ENCODE results near the gene DNPH1. TPM values are rescaled to one million over a fixed set of nuclear protein-coding genes. Genes with fewer than 3 reads are reported as not detected.

DNPH1 gene
- total RNA-seq, 1 experiment from 2014 or later, result 19.3 TPM

DNA sequence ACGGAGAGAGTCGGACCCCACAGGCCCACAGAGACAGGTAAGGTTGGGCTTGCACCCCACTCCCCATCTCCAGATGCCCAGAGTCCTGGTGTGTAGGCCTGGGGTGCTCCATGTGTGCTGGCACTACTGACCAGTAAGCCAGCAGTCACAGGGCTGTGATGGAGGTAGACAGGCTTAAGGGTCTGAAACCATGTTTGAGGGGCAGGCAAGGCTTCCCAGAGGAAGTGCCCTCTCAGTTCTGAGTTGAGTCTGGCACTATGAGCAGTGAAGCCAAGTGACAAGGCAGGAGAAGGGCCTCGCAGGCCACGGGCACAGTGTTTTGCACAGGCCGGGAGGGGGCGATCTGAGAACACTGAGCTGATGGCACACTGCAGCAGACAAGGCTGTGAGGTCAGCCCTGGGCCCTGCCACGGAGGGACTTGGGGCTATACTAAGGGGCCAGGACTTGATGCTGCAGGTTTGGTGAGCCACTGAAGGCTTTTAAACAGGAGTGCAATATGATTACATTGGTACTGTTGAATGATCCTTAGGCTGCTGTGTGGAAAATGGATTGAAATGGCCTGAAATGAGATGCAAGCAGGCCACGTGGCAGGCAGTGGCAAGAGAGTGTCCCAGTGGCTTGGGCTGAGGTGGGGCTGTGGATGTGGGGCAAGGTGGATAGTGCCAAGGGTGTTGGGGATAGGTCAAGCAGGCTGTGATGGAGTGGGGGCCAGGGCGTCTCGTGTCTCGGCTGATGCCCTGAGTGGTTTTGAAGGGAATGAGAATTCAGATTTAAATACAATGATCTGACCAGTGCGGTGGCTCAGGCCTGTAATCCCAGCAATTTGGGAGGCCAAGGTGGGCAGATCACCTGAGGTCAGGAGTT, 34.3 kb upstream of the DNPH1 start:
- DNase-seq (ENCODE audit: low read depth), result peak; percentile 73

DNA sequence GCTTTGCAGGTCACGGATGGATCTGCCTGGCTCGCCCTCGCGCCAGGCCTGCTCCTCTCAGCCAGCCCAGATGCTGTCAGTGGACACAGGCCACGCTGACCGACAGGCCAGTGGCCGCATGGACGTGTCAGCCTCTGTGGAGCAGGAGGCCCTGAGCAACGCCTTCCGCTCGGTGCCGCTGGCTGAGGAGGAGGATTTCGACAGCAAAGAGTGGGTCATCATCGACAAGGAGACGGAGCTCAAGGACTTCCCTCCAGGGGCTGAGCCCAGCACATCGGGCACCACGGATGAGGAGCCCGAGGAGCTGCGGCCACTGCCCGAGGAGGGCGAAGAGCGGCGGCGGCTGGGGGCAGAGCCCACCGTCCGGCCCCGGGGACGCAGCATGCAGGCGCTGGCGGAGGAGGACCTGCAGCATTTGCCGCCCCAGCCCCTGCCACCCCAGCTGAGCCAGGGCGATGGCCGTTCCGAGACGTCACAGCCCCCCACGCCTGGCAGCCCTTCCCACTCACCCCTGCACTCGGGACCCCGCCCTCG, 33.6 kb upstream of the DNPH1 start:
- no peak for DNase-seq (ENCODE audit: low read depth)

DNA sequence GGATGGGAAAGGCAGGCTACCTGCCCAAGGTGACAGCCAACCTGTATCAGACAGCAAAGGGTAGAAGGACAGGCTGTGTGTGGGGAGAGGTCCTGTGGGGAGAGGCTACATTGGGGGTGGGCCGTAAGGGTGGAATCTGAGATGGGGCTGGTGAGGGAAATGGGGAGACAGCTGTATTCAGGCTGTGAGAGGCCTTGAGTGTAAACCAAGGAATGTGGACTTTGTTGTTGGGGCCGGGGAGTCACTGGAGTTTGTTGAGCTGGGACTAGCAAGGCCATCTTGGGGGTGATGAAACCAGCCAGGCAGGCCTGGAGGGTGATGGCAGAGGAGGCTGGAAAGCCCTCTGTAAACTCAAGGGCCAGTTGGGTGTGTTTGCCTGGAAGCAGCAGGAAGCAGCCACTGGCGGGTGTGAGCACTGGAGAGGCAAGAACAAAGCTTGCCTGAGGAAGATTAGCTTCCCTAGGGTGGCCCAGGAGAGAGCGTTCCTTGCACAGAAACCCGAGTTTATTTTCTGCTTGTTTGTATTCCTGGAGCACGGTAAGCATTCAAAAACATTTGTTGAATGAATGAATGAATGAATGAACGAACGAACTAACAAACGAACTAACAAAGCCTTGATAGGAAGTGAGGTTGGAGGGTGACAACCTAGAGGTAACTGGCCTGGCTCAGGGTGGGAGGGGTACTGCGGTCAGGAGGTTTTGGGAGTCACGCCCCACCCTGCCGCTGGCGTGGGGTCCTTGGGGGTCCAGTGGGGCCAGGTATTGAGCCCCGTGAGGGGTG, 32.9 kb upstream of the DNPH1 start:
- peak; percentile 17 for DNase-seq (ENCODE audit: low read depth)

DNA sequence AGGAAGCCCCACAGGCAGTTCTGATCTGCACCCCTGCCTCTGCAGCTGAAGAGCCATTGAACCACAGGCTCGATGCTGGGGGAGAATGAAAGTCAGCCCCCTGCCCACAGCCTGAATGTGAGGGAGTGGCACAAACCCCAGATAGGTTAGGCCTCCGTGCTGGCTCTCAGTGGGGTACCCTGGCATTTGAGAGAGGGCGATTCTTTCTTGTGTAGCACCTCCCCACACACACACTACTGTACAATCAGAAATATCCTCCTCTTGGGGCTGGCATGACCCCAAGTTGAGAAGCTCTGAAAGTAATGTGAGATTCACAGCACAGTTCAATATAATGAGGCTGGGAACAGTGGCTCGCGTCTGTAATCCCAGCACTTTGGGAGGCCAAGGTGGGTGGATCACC, 31.9 kb upstream of the DNPH1 start:
- no peak for DNase-seq (ENCODE audit: low read depth)

- DNase-seq (ENCODE audit: low read depth), result no peak
Observed at GRCh38 chr6:43260791-43261190, 31.5 kb upstream of the DNPH1 start.

- no peak for DNase-seq (ENCODE audit: low read depth)
Observed at GRCh38 chr6:43258807-43259686, 29.8 kb upstream of the DNPH1 start.

DNA sequence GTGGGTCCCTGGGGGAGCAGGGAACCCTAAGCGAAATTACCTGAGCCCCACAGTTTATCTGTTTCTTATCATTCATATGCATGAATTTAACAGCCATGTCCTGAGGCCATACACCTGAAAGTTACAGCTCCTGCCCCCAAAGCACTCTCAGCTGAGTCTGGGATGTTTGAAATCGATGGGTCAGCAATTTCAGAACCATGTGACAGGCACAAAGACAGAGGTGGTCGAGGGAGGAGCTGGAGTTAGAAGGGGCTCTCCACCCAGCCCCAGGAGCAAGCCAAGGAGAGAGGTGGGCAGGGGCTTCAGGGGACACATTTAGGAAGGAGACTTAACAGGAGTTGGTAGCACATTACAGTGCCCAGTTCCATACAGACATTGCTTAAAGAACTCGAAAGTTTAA, 28.9 kb upstream of the DNPH1 start:
- no peak for DNase-seq (ENCODE audit: low read depth)

DNA sequence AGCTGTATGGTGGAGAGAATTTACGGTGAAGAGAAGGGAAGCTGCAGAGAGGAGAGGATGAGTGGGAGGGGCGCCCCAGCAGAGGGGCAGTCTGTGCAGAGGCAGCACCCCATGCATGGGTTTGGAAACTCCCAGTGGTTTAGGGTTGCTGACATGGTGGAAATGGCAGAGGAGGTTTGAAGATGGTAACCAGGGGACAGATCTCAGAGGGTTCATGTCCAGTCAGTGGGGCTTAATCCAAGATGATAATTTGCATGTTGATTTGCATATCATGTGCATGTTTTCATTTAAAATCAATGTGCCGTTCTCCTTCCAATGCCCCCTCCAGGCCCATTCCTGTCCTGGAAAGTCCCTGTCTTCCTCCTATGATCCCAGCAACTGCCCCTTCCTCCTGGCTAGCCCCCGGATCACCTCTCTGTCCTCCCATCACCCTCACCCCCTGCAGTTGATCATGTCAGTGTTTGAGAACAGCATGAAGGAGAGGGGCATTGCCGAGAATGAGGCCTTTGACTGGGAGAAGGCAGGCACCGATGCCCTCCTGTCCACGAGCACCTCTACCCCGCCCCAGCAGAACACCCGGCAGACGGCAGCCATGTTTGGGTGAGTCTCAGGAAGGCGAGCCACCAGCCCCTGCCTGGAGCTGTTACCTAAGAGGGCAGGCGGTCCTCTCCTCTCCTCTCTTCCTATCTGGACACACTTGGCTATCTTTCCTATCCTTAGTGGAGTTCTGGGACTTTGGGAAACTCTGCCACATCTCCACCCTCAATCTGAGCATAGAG, 28.3 kb upstream of the DNPH1 start:
- no peak for DNase-seq (ENCODE audit: low read depth)

DNA sequence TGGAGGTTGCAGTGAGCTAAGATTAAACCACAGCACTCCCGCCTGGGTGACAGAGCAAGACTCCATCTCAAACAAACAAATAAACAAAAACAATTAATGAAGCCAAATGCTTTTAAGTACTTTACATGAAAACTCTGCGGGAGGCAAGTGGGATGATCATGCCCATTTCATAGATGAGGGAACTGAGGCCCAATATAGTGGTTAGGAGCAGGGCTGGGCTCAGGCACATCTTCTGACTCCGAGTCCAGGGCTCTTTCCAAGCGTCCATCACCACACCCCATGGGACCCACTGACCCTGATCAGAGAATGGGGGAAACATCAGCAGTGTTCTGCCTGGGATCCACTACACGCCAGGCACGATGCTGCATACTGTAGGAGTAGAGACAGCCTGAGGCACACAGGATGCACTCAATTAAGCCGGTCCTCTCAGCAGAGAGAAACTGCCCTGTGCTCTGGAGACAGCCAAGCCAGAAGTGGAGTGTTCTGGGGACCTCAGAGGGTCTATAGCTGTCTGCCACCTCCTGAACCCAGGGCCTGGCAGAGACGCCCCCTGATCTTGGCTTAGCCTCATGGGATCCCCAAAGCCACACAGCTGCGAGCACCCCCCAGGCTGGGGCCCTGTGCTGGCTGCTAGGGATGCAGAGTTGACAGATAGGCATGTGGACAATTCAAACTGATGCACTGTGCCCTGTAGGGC, 27.5 kb upstream of the DNPH1 start:
- DNase-seq (ENCODE audit: low read depth), result no peak

DNA sequence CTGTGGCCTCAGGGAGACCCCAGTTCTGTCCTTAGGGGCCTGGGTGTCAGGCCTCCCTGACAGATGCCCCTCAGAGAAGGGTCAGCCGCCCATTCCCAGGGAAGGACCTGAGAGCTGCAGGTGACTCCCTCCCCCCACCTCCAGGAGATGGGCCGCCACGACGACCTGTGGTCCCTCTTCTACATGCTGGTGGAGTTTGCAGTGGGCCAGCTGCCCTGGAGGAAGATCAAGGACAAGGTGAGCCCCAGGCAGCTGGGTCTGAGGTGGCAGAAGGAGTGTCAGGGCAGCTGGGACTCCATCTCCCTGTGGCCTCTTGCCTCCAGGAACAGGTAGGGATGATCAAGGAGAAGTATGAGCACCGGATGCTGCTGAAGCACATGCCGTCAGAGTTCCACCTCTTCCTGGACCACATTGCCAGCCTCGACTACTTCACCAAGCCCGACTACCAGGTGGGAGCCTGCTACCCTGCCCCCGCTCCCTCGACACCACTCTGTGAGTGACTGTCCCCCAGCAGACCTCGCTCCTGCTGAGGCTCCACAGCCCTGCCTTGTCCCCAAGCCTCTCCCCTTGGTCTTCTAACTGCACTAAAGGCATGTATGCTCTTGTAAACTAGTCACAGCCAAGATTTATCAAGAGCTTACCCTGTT, 26.2 kb upstream of the DNPH1 start:
- DNase-seq (ENCODE audit: low read depth), result no peak

DNA sequence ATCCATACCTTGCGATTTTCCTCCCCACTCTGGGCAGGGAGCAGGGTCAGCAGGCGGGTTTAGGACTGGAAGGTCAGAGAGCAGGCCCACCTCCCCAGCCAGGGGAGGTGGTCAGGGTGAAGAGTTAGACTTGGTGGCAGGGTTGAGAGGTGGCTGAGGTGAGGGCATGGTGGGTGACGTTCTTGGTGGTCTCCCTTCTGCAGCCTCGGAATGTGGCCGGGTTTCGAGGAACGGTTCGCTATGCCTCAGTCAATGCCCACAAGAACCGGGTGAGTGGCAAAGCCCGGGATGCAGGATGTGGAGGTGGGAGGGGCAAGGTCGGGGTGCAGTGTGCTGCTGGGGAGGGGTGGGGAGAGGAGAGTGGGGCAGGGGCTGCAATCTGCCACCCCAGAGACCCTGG, 25.6 kb upstream of the DNPH1 start:
- DNase-seq (ENCODE audit: low read depth), result no peak

GRCh38 chr6:43254138-43254817, 25.0 kb upstream of the DNPH1 start:
- DNase-seq (ENCODE audit: low read depth), result no peak

- no peak for DNase-seq (ENCODE audit: low read depth)
Observed at GRCh38 chr6:43253401-43253800, 24.1 kb upstream of the DNPH1 start.

- no peak for DNase-seq (ENCODE audit: low read depth)
Observed at GRCh38 chr6:43250992-43251373, 21.7 kb upstream of the DNPH1 start.

DNA sequence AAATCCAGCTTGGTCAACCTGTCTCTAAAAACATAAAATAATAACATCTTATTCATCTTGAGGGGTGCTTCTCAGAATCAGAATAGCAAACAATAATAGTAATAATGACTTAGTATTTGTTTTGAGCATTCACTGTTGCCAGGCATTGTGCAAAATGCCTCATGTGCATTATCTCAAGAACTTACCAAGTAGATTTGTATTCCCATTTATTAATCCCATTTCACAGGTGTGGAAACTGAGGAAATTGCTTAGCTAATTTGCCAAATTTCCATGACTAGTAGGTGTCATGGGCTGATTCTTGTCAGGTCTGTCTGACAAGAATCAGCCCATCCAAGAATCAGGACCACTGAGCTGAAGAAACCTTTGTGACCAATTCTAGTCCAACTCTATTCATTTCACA, 19.5 kb upstream of the DNPH1 start:
- DNase-seq (ENCODE audit: low read depth), result no peak

DNA sequence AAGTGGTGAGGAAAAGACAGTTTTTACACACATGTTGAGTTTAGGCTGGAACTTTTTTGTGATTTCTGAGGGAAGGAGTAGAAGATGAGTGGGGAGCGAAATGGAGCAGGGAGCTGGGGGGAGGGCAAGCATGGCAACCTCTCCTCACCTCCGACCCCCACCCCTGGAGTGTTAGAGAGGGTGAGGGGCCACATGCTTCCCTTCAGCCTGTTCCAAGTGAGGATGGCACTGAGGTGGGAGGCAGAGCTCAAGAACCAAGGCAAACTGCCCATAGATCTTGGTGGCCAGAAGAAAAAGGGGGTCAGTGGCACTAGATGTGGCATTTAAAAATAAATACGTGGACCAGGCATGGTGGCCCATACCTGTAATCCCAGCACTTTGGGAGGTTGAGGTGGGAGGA, 18.8 kb upstream of the DNPH1 start:
- no peak for DNase-seq (ENCODE audit: low read depth)

GRCh38 chr6:43247114-43247999, 18.1 kb upstream of the DNPH1 start:
- peak; percentile 75 for DNase-seq (ENCODE audit: low read depth)
